GM10266 (cell line): ENCODE results near the gene IRF2BPL.
A peak's percentile ranks its signal among the peaks of the same experiment; 100 is the strongest.

Experiments used
- DNase-seq: peaks from one replicate; pipeline ENCODE4 v3.0.0; 2012; ENCODE audit errors: extremely low spot score
- TF ChIP-seq, protein P1 (sequence below): IDR thresholded peaks from 2 replicates; pipeline ENCODE4 v1.5.1; 2012; ENCODE audit warnings: mild to moderate bottlenecking, low read depth; ENCODE audit not compliant: control insufficient read depth, insufficient read depth; ENCODE audit errors: missing control alignments

The IRF2BPL gene

DNA sequence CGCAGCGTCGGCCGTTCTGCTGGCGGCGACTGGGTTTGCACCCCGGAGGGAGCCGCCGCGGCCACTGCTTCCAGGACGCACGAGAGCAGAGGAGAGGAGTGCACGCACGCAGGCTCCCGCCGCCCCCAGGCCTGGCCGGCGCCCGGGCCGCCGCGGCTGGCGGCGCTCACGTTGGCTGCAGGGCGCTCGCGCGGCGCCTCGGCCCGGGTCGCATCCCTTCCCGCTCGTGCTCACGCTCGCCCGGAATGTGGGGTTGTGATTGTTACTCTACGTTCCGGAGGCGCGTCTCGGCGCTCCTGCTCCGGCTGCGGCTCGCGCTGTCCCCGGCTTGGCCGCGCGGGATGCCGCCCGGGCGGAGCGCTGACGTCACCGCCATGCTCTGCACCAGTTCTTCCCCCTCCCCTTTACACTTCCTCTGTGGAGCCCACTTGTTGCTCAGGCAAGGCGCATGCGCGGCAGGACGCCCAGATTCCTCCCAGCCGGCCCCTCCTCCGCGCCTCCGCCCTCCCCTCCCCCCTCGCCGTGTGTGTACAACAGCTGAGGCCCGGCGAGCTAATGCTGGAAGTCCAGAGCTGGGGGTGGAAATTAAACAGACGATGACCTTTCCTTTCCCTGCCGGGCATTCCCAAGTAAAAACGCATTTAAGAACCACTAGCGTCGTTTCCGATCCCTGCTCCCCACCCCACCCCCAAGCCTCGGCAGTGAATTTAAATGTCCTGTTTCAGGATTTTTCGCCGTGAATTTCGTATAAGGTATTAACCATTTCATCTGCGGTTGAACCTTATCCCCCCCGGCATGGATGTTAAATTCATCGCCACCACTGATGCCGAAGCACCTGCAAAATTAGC is at the start of gene IRF2BPL:
Gene IRF2BPL, minus strand, starts transcription at position 325 of the 848 bp plus-strand sequence. CDS start 916 bp downstream, outside the sequence.
- DNase-seq: peak; percentile 99
- TF ChIP-seq, protein P1, sequence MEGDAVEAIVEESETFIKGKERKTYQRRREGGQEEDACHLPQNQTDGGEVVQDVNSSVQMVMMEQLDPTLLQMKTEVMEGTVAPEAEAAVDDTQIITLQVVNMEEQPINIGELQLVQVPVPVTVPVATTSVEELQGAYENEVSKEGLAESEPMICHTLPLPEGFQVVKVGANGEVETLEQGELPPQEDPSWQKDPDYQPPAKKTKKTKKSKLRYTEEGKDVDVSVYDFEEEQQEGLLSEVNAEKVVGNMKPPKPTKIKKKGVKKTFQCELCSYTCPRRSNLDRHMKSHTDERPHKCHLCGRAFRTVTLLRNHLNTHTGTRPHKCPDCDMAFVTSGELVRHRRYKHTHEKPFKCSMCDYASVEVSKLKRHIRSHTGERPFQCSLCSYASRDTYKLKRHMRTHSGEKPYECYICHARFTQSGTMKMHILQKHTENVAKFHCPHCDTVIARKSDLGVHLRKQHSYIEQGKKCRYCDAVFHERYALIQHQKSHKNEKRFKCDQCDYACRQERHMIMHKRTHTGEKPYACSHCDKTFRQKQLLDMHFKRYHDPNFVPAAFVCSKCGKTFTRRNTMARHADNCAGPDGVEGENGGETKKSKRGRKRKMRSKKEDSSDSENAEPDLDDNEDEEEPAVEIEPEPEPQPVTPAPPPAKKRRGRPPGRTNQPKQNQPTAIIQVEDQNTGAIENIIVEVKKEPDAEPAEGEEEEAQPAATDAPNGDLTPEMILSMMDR: no peak

DNA sequence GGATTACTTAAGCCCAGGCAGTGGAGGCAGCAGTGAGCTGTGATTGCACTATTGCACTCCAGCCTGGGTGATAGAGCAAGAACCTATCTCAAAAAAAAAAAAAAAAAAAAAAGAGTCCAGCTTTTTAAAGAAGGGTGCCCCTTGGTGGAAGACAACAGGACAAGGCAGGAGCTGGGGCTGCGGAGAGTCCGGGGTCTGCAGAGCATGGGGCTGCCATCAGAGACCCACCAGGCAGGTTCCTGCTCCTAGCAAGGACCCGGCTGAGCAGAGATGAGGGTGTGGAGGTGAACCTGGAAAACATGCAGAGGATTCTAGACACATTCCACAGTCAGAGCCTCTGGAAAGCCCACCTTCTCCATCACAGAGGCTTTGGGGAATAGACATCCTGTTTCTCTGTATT is 48.5 kb upstream of the IRF2BPL start:
- no peak for DNase-seq
- TF ChIP-seq, protein P1: no peak

DNA sequence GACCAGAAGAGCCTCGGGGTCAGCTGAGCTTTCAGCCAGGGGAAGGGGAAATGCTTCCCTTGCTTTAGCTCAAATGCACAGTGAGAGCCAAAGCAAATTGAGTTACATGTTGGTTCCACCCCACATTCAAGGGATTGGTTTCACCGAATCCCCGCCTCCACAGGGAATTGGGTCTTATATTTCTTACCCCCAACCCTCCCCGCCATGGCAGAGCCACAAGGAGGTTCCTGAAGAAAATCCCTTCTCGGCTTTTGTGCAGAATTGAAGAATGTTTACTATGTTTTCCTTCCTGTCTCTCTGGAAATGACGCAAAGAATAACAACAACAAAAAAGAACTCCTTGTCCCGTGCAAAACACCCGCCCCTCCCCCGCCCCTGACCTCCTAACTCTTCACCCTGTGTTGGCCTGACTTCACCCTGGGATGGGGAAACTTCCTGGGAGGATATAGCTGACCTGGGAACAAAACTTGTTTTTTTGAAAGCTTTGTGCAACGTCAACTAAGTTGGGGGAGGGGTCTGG is 47.7 kb upstream of the IRF2BPL start:
- TF ChIP-seq, protein P1: no peak
- no peak for DNase-seq

DNA sequence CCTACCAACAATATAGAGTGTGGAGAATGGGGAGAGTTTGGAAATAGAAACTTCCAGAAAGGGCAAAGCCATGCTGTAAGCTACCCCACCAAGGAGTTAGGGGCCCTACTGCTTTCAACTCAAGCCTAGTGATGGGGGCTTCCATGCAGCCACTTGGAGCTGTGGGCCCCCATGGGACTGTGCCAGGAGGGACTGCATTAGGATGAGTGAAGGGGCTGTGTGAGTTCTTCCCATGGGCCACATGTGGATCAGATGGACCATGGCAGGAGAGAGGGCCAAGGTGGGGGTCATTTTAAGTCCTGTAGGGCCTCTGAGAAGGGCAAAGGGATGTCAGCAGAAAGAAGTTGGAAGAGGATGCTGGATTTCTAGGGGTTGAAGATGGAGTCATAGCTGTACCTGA is 46.5 kb upstream of the IRF2BPL start:
- DNase-seq: no peak
- TF ChIP-seq, protein P1: no peak

DNA sequence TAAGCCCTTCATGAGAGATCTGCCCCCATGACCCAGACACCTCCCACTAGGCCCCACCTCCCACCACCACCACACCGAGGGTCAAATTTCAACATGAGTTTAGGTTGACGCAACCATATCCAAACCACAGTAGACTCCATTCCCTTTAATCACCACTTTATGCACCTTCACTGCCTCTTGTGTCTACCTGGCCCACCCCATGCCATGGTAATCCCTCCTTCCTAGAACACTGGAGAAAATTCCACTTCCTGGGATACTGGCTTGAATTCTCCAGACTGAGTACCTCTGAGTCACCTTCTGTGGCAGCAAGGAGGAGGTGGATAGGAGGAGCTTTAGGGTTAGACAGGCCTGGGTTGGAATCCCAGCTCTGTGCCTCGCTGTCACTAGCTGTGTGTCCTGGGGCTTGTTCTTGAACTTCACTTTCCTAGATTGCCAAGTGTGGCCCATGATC is 43.5 kb upstream of the IRF2BPL start:
- no peak for DNase-seq
- TF ChIP-seq, protein P1: no peak

DNA sequence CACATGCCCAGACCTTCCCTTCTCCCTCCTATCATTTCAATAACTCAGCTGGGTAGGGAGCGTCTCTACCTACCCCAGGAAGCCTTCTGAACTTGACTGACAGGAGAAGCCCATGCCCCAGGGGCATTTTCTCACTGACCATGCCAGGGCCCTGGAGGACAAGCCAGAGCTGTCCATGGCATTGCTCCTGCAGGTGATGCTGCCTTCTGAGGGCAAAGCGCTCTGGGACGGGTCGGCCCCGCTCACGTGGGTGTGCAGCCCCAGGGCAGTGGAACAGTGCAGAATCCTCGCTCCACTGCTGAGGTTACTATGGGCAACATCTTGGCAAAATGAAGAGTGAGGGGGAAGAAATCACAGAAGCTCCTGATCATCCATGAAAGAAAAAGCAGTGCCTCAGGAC is 41.0 kb upstream of the IRF2BPL start:
- TF ChIP-seq, protein P1: no peak
- DNase-seq: no peak
